ENCODE measurements around the gene CAMTA2. TPM values are rescaled to one million over a fixed set of nuclear protein-coding genes. Genes with fewer than 3 reads are reported as not detected.

The CAMTA2 gene
- total RNA-seq, 1 experiment from 2014 or later = 126 TPM

DNA sequence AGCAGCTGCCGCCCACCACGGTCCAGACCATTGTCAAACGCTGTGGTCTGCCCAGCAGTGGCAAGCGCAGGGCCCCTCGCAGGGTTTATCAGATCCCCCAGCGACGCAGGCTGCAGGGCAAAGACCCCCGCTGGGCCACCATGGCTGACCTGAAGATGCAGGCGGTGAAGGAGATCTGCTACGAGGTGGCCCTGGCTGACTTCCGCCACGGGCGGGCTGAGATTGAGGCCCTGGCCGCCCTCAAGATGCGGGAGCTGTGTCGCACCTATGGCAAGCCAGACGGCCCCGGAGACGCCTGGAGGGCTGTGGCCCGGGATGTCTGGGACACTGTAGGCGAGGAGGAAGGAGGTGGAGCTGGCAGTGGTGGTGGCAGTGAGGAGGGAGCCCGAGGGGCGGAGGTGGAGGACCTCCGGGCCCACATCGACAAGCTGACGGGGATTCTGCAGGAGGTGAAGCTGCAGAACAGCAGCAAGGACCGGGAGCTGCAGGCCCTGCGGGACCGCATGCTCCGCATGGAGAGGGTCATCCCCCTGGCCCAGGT is 34.8 kb upstream of the CAMTA2 start:
- CTCF ChIA-PET = interaction anchor here (1.2 to 1.4 kb wide), 2 partner anchors 9 to 11 kb away, joined by 3 to 4 read pairs; no protein-coding TSS in a partner anchor
- intact Hi-C loops (cut with micrococcal nuclease) = no loop called here
- no peak overlapping the region for H3K27ac Mint-ChIP-seq (ENCODE audit: low read depth, unreplicated experiment)

GRCh38 chr17:5020502-5021023 is 33.1 kb upstream of the CAMTA2 start:
- ChIA-PET CTCF (interaction anchor here (0.6 to 1.2 kb wide), 2 partner anchors 33 to 40 kb away, joined by 3 to 4 read pairs; no protein-coding TSS in a partner anchor), POLR2A (no interaction called here)
- no peak for DNase-seq (ENCODE audit: unreplicated experiment)
- Mint-ChIP-seq H3K27me3 (ENCODE audit: insufficient read depth, unreplicated experiment) (no peaks in the 10 kb centered on the region), H3K4me3 (ENCODE audit: unreplicated experiment) (no peak overlapping the region), H3K27ac (ENCODE audit: low read depth, unreplicated experiment) (no peak overlapping the region), H3K9me3 (ENCODE audit: unreplicated experiment) (no peaks in the 10 kb centered on the region), H3K4me1 (ENCODE audit: insufficient read depth, unreplicated experiment) (peaks cover 4% of the 10 kb centered on the region), H3K36me3 (ENCODE audit: insufficient read depth, unreplicated experiment) (peaks cover 73% of the 10 kb centered on the region)
- TF ChIP-seq, protein P1, sequence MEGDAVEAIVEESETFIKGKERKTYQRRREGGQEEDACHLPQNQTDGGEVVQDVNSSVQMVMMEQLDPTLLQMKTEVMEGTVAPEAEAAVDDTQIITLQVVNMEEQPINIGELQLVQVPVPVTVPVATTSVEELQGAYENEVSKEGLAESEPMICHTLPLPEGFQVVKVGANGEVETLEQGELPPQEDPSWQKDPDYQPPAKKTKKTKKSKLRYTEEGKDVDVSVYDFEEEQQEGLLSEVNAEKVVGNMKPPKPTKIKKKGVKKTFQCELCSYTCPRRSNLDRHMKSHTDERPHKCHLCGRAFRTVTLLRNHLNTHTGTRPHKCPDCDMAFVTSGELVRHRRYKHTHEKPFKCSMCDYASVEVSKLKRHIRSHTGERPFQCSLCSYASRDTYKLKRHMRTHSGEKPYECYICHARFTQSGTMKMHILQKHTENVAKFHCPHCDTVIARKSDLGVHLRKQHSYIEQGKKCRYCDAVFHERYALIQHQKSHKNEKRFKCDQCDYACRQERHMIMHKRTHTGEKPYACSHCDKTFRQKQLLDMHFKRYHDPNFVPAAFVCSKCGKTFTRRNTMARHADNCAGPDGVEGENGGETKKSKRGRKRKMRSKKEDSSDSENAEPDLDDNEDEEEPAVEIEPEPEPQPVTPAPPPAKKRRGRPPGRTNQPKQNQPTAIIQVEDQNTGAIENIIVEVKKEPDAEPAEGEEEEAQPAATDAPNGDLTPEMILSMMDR (IDR thresholded peaks at IDR 0.05; ENCODE audit: unreplicated experiment) = no peak
- intact Hi-C loops (cut with micrococcal nuclease) = no loop called here
- BruUV-seq (replicated peaks) = no TSS peak

More for the DNA sequence above, 34.8 kb upstream of the CAMTA2 start:
- Mint-ChIP-seq H3K9me3 (ENCODE audit: unreplicated experiment) (no peaks in the 10 kb centered on the region), H3K4me1 (ENCODE audit: insufficient read depth, unreplicated experiment) (peaks cover 12% of the 10 kb centered on the region), H3K27me3 (ENCODE audit: insufficient read depth, unreplicated experiment) (no peaks in the 10 kb centered on the region), H3K4me3 (ENCODE audit: unreplicated experiment) (no peak overlapping the region), H3K36me3 (ENCODE audit: insufficient read depth, unreplicated experiment) (peaks cover 57% of the 10 kb centered on the region)
- TF ChIP-seq, protein P1 (IDR thresholded peaks at IDR 0.05; ENCODE audit: unreplicated experiment) = no peak
- no peak for DNase-seq (ENCODE audit: unreplicated experiment)
- POLR2A ChIA-PET = interaction anchor here (0.6 to 0.7 kb wide), 2 partner anchors 53 to 1355 kb away, joined by 3 read pairs; no protein-coding TSS in a partner anchor
- no TSS peak for BruUV-seq (replicated peaks)

DNA sequence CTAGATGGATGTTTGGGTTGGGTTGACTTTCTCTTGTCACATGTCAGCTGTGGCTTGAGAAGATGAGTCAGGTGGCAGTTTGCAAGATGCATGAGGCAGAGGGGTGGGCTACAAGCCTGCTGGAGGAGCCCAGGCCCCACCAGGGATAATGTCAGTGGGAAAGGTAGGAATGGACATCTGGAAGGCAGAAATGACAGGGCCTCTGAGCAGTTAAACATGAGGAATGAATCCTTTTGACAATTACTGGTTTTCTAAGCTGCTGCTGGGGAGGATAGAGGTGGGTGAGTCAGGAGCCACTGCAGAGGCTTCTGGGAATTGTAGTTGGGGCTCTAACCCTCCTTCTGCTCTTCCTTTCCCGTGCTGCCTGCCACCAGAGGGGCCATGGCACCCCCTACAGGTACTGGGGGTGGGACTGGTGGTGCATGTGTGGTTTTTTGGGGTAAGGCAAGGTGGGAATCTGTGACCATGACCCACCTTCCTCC is 32.0 kb upstream of the CAMTA2 start:
- intact Hi-C loops (cut with micrococcal nuclease) = no loop called here
- Mint-ChIP-seq H3K4me3 (ENCODE audit: unreplicated experiment) (no peak overlapping the region), H3K9me3 (ENCODE audit: unreplicated experiment) (no peaks in the 10 kb centered on the region), H3K27ac (ENCODE audit: low read depth, unreplicated experiment) (no peak overlapping the region), H3K4me1 (ENCODE audit: insufficient read depth, unreplicated experiment) (peaks cover 4% of the 10 kb centered on the region), H3K36me3 (ENCODE audit: insufficient read depth, unreplicated experiment) (peaks cover 81% of the 10 kb centered on the region), H3K27me3 (ENCODE audit: insufficient read depth, unreplicated experiment) (no peaks in the 10 kb centered on the region)
- POLR2A ChIA-PET = interaction anchor here (1.2 kb wide), 2 partner anchors 10 to 32 kb away, joined by 3 to 4 read pairs; partner anchors contain the start of gene CAMTA2
- DNase-seq (ENCODE audit: unreplicated experiment) = peak; percentile 13
- TF ChIP-seq, protein P1 (IDR thresholded peaks at IDR 0.05; ENCODE audit: unreplicated experiment) = no peak
- BruUV-seq (replicated peaks) = no TSS peak
- CTCF ChIA-PET = interaction anchor here (0.6 to 1.7 kb wide), 3 partner anchors 15 to 39 kb away, joined by 3 to 4 read pairs (median 4); no protein-coding TSS in a partner anchor

GRCh38 chr17:5014357-5014756 is 26.9 kb upstream of the CAMTA2 start:
- H3K9me3 Mint-ChIP-seq (ENCODE audit: unreplicated experiment) = no peaks in the 10 kb centered on the region
- no peak overlapping the region for H3K27ac Mint-ChIP-seq (ENCODE audit: low read depth, unreplicated experiment)
- H3K27me3 Mint-ChIP-seq (ENCODE audit: insufficient read depth, unreplicated experiment) = no peaks in the 10 kb centered on the region
- no peak overlapping the region for H3K4me3 Mint-ChIP-seq (ENCODE audit: unreplicated experiment)
- POLR2A ChIA-PET = no interaction called here
- CTCF ChIA-PET = interaction anchor here (0.6 kb wide), 1 partner anchor 452 kb away, joined by 5 read pairs; no protein-coding TSS in a partner anchor
- TF ChIP-seq, protein P1 (IDR thresholded peaks at IDR 0.05; ENCODE audit: unreplicated experiment) = no peak
- H3K4me1 Mint-ChIP-seq (ENCODE audit: insufficient read depth, unreplicated experiment) = peaks cover 10% of the 10 kb centered on the region
- DNase-seq (ENCODE audit: unreplicated experiment) = no peak
- H3K36me3 Mint-ChIP-seq (ENCODE audit: insufficient read depth, unreplicated experiment) = peaks cover 77% of the 10 kb centered on the region
- intact Hi-C loops (cut with micrococcal nuclease) = no loop called here
- BruUV-seq (replicated peaks) = no TSS peak
